H9 (cell line): ENCODE results near the gene SFXN5. TPM values are rescaled to one million over a fixed set of nuclear protein-coding genes. Genes with fewer than 3 reads are reported as not detected.
A peak's percentile ranks its signal among the peaks of the same experiment; 100 is the strongest.

Source experiments
- DNase-seq: peaks from one replicate; pipeline ENCODE4 v3.0.0-alpha.2; 2017
- H2AFZ ChIP-seq: one replicate; pipeline ENCODE4 v1.6.1; 2013; ENCODE audit warnings: mild to moderate bottlenecking, low read length, control low read depth, moderate library complexity
- H2AK5ac ChIP-seq: 2 replicates; pipeline ENCODE4 v1.6.1; 2013; ENCODE audit warnings: low read length, control low read depth, mixed read lengths; ENCODE audit not compliant: insufficient read length
- H2BK120ac ChIP-seq: one replicate; pipeline ENCODE4 v1.6.1; 2013; ENCODE audit warnings: low read depth, mild to moderate bottlenecking, low read length, control low read depth, inconsistent platforms; ENCODE audit not compliant: poor library complexity, severe bottlenecking
- H2BK12ac ChIP-seq: 2 replicates; pipeline ENCODE4 v1.6.1; 2013; ENCODE audit warnings: low read length, control low read depth, mixed read lengths, low read depth; ENCODE audit not compliant: insufficient read length
- H2BK15ac ChIP-seq: 2 replicates; pipeline ENCODE4 v1.6.1; 2013; ENCODE audit warnings: low read depth, low read length, control low read depth
- H2BK20ac ChIP-seq: one replicate; pipeline ENCODE4 v1.6.1; 2013; ENCODE audit warnings: low read depth, mild to moderate bottlenecking, low read length, control low read depth, inconsistent platforms; ENCODE audit not compliant: poor library complexity, severe bottlenecking
- H2BK5ac ChIP-seq: 2 replicates; pipeline ENCODE4 v1.6.1; 2013; ENCODE audit warnings: low read length, control low read depth, mixed read lengths; ENCODE audit not compliant: insufficient read length
- H3K14ac ChIP-seq: 2 replicates; pipeline ENCODE4 v1.6.1; 2013; ENCODE audit warnings: low read length, control low read depth; ENCODE audit not compliant: insufficient read depth
- H3K18ac ChIP-seq: 2 replicates; pipeline ENCODE4 v1.6.1; 2013; ENCODE audit warnings: low read depth, mild to moderate bottlenecking, mixed read lengths, low read length, control low read depth; ENCODE audit not compliant: insufficient read length
- H3K23ac ChIP-seq: 2 replicates; pipeline ENCODE4 v1.6.1; 2013; ENCODE audit warnings: low read length, control low read depth, mixed read lengths, low read depth; ENCODE audit not compliant: insufficient read length
- H3K23me2 ChIP-seq: 2 replicates; pipeline ENCODE4 v1.6.1; 2013; ENCODE audit warnings: low read depth, mild to moderate bottlenecking, mixed read lengths, low read length, control low read depth; ENCODE audit not compliant: insufficient read length, poor library complexity, severe bottlenecking
- H3K27ac ChIP-seq: 2 replicates; pipeline ENCODE4 v1.5.1; 2013; ENCODE audit warnings: low read length, control low read depth, mixed read lengths, low read depth; ENCODE audit not compliant: insufficient read length
- H3K27me3 ChIP-seq: 2 replicates; pipeline ENCODE4 v1.6.1; 2013; ENCODE audit warnings: low read length, control low read depth, inconsistent platforms; ENCODE audit not compliant: insufficient read depth
- H3K4ac ChIP-seq: 2 replicates; pipeline ENCODE4 v1.6.1; 2013; ENCODE audit warnings: low read depth, mild to moderate bottlenecking, control low read depth, inconsistent platforms, low read length, moderate library complexity
- H3K4me1 ChIP-seq: 2 replicates; pipeline ENCODE4 v1.6.1; 2013; ENCODE audit warnings: low read length, control low read depth, inconsistent platforms; ENCODE audit not compliant: insufficient read depth
- H3K4me2 ChIP-seq: 2 replicates; pipeline ENCODE4 v1.6.1; 2013; ENCODE audit warnings: low read length, control low read depth, mixed read lengths; ENCODE audit not compliant: insufficient read length, insufficient read depth
- H3K56ac ChIP-seq: 2 replicates; pipeline ENCODE4 v1.6.1; 2013; ENCODE audit warnings: low read depth, mild to moderate bottlenecking, mixed read lengths, low read length, control low read depth; ENCODE audit not compliant: insufficient read length
- H3K79me1 ChIP-seq: 2 replicates; pipeline ENCODE4 v1.6.1; 2013; ENCODE audit warnings: low read depth, mild to moderate bottlenecking, moderate library complexity, low read length, control low read depth, inconsistent platforms; ENCODE audit not compliant: insufficient read depth, poor library complexity, severe bottlenecking
- H3K79me2 ChIP-seq: 2 replicates; pipeline ENCODE4 v1.6.1; 2013; ENCODE audit warnings: low read length, control low read depth, inconsistent platforms; ENCODE audit not compliant: insufficient read depth
- H3K9ac ChIP-seq: 2 replicates; pipeline ENCODE4 v1.6.1; 2013; ENCODE audit warnings: low read length, control low read depth, mixed read lengths; ENCODE audit not compliant: insufficient read length; ENCODE audit errors: extremely low read depth
- H3K9me3 ChIP-seq: one replicate; pipeline ENCODE4 v1.6.1; 2013; ENCODE audit warnings: low read depth, low read length, inconsistent platforms; ENCODE audit not compliant: control insufficient read depth
- H3T11ph ChIP-seq: one replicate; pipeline ENCODE4 v1.6.1; 2013; ENCODE audit warnings: mild to moderate bottlenecking, low read length, control low read depth, inconsistent platforms
- H4K20me1 ChIP-seq: one replicate; pipeline ENCODE4 v1.6.1; 2013; ENCODE audit not compliant: control insufficient read depth, insufficient read length, insufficient read depth
- H4K5ac ChIP-seq: 2 replicates; pipeline ENCODE4 v1.6.1; 2013; ENCODE audit warnings: low read depth, mild to moderate bottlenecking, mixed read lengths, low read length, control low read depth; ENCODE audit not compliant: insufficient read length
- H4K8ac ChIP-seq: replicated peaks from 2 replicates; pipeline ENCODE4 v1.6.1; 2013; ENCODE audit warnings: low read length, control low read depth, mixed read lengths, low read depth; ENCODE audit not compliant: insufficient read length
- H4K91ac ChIP-seq: 2 replicates; pipeline ENCODE4 v1.6.1; 2013; ENCODE audit warnings: low read depth, mild to moderate bottlenecking, moderate library complexity, mixed read lengths, low read length, control low read depth; ENCODE audit not compliant: insufficient read length
- H3K27ac Mint-ChIP-seq, 3 experiments: 2 replicates in 2 of 3; 3 replicates in 1 of 3; pipeline ENCODE4 v1.8.0; 2020 to 2021; ENCODE audit warnings: mixed read lengths in 3 of 3, mild to moderate bottlenecking in 1 of 3, moderate library complexity in 1 of 3
- H3K27me3 Mint-ChIP-seq: 2 replicates; pipeline ENCODE4 v1.8.0; 2021; ENCODE audit warnings: low read depth, mild to moderate bottlenecking, moderate library complexity, mixed read lengths
- H3K36me3 Mint-ChIP-seq, 3 experiments: 2 replicates in 2 of 3; 3 replicates in 1 of 3; pipeline ENCODE4 v1.8.0; 2020 to 2021; ENCODE audit warnings: low read depth in 3 of 3, mixed read lengths in 3 of 3; ENCODE audit not compliant: insufficient read depth in 1 of 3
- H3K4me1 Mint-ChIP-seq, 2 experiments: 2 replicates each; pipeline ENCODE4 v1.8.0; 2020; ENCODE audit warnings: mixed read lengths in 2 of 2
- H3K4me3 Mint-ChIP-seq, 2 experiments: 2 replicates in 1 of 2; 3 replicates in 1 of 2; pipeline ENCODE4 v1.8.0; 2020 to 2021; ENCODE audit warnings: mild to moderate bottlenecking in 2 of 2, mixed read lengths in 2 of 2, moderate library complexity in 1 of 2
- H3K9me3 Mint-ChIP-seq, 2 experiments: 2 replicates in 1 of 2; 3 replicates in 1 of 2; pipeline ENCODE4 v1.8.0; 2020; ENCODE audit warnings: mild to moderate bottlenecking in 2 of 2, mixed read lengths in 2 of 2, moderate library complexity in 1 of 2
- CTCF ChIP-seq: fragments of 200-600 bp; sonication (generic); conservative IDR thresholded peaks from 3 replicates; pipeline ENCODE4 v1.8.0; 2021; ENCODE audit warnings: antibody characterized with exemption, mild to moderate bottlenecking
- WGBS: extraction: QIAGEN DNeasy Blood & Tissue Kit; methylation state at CpG from one replicate; pipeline ENCODE4 v1.1.7; 2013; ENCODE audit warnings: missing lambda C conversion rate, low lambda C conversion rate, mixed read lengths; ENCODE audit not compliant: insufficient read length; ENCODE audit errors: extremely low coverage; 5-methylcytosine and 5-hydroxymethylcytosine counted together
- total RNA-seq: library from RNA; stranded (reverse); gene quantifications from 2 replicates; pipeline ENCODE4 v1.2.1, GENCODE V29; 2021

SFXN5 gene
- total RNA-seq, 1 experiment from 2014 or later = 30.9 TPM

- Histone ChIP-seq H3K27me3 (no peaks in the 10 kb centered on the region), H3K14ac (0 out of 2 replicates have a peak overlapping the region, but pooled peaks have one; percentile 25), H2BK15ac (no peak overlapping the region), H4K8ac (no peak overlapping the region), H2AFZ (no peak overlapping the region), H4K5ac (no peak overlapping the region), H3K4me1 (no peaks in the 10 kb centered on the region; the same call in 1 of the 2 replicates), H2BK5ac (no peak overlapping the region), H2AK5ac (no peak overlapping the region), H3K4me2 (no peak overlapping the region), H3K56ac (no peak overlapping the region), H2BK120ac (no peak overlapping the region), H3K23me2 (peaks cover 7% of the 10 kb centered on the region), H2BK12ac (no peak overlapping the region), H3T11ph (no peak overlapping the region), H3K9ac (no peak overlapping the region), H3K79me2 (no peaks in the 10 kb centered on the region; the same call in 1 of the 2 replicates), H4K91ac (no peak overlapping the region), H3K27ac (no peak overlapping the region), H3K79me1 (no peaks in the 10 kb centered on the region), H3K18ac (no peak overlapping the region), H3K23ac (no peak overlapping the region), H2BK20ac (no peak overlapping the region), H3K4ac (no peak overlapping the region), H4K20me1 (no peaks in the 10 kb centered on the region), H3K9me3 (no peaks in the 10 kb centered on the region)
- H3K4me3 Mint-ChIP-seq = no peak overlapping the region
- H3K9me3 Mint-ChIP-seq = no peaks in the 10 kb centered on the region
- H3K27me3 Mint-ChIP-seq = peaks cover 8% of the 10 kb centered on the region
- no peak overlapping the region; a peak in 1 of 7 replicates for H3K27ac Mint-ChIP-seq
- peaks cover 20 to 30% of the 10 kb centered on the region in 2 experiments for H3K4me1 Mint-ChIP-seq
- TF ChIP-seq CTCF = no peak
- DNase-seq = no peak
- peaks cover 0 to 4% (median 0%) of the 10 kb centered on the region in 3 experiments; a peak in 3 of 7 replicates for H3K36me3 Mint-ChIP-seq
- WGBS = no CpG with 5 or more reads among the region's 12 CpGs
Observed at GRCh38 chr2:73107211-73107926, 35.9 kb upstream of the SFXN5 start.
